Activated naive CD4-positive, alpha-beta T cell treated with anti-CD3 and anti-CD28 coated beads, Interleukin-2, amount 50 U/mL, for 16 hours (primary cell): ENCODE data around the gene CADM2.
"Not testable (repeated sequence)": the region's sequence is repeated elsewhere in the genome, so short reads cannot be mapped to it uniquely, and the experiment has no call there.

Source experiments
- DNase-seq: peaks from one replicate; pipeline ENCODE4 v3.0.0-alpha.2; 2020

Gene CADM2

DNA sequence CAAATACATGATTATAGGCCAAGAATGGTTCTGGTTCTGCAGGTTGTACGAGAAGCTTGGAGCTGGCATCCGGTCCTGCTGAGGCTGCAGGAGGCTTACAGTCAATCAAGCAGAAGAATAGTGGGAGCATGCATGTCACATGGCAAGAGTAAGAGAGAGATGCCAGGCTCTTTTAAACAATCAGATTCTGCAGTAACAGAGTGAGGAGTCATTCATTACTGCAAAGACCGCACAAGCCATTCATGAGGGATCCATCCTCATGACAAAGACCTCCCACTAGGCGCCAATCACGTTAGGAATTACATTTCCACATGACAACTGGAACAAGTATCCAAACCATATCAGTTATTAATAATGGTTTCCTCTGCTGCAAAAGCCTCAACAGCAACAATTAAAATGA lies 536.8 kb downstream of the CADM2 start:
- no peak for DNase-seq

GRCh38 chr3:85498177-85498576 lies 539.4 kb downstream of the CADM2 start:
- DNase-seq = no peak

- no peak for DNase-seq
Measured at GRCh38 chr3:85502148-85502875, 543.5 kb downstream of the CADM2 start.

DNA sequence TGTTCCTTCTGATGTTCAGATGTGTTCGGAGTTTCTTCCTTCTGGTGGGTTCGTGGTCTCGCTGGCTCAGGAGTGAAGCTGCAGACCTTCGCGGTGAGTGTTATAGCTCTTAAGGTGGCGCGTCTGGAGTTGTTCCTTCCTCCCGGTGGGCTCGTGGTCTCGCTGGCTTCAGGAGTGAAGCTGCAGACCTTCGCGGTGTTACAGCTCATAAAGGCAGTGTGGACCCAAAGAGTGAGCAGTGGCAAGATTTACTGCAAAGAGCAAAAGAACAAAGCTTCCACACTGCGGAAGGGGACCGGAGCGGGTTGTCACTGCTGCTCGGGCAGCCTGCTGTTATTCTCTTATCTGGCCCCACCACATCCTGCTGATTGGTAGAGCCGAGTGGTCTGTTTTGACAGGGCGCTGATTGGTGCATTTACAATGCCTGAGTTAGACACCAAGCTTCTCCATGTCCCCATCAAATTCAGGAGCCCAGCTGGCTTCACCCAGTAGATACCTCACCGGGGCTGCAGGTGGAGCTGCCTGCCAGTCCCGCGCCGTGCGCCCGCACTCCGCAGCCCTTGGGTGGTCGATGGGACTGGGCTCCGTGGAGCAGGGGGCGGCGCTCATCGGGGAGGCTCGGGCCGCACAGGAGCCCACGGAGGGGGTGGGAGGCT lies 545.5 kb downstream of the CADM2 start:
- not testable (repeated sequence) for DNase-seq

GRCh38 chr3:85504785-85505511 lies 546.2 kb downstream of the CADM2 start:
- not testable (repeated sequence) for DNase-seq

DNA sequence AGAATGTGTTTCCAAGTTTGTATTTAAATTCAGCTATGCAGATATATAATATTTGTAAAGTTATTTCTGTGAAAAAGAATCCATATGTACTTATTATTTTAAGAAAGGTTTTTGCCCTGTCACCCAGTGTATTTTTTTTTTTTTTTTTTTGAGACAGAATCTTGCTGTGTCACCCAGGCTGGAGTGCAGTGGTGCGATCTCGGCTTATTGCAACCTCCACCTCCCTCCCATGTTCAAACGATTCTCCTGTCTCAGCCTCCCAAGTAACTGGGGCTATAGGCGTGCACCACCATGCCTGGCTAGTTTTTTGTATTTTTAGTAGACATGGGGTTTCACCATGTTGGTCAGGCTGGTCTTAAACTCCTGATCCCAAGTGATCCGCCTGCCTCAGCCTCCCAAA lies 548.3 kb downstream of the CADM2 start:
- not testable (repeated sequence) for DNase-seq

GRCh38 chr3:85508659-85509058 lies 549.9 kb downstream of the CADM2 start:
- no peak for DNase-seq

GRCh38 chr3:85516146-85516545 lies 557.4 kb downstream of the CADM2 start:
- no peak for DNase-seq

DNA sequence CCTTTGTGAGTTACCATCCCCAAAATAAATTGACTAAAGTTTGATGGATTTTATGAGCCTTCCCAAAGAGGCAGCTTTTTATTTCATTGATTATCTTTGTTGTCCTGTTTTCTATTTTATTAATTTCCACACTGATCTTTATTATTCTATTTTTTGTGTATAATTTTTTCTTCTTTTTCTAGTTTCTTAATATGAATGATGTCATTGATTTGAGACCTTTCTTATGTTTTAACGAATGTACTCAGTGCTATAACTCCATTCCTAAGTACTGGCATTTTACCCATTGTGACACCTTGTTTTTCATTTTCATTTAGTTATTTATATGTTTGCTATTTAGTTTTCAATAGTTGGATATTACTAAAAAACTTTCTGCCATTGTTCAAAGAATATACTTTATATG lies 565.3 kb downstream of the CADM2 start:
- no peak for DNase-seq

GRCh38 chr3:85525264-85525663 lies 566.5 kb downstream of the CADM2 start:
- DNase-seq = no peak

DNA sequence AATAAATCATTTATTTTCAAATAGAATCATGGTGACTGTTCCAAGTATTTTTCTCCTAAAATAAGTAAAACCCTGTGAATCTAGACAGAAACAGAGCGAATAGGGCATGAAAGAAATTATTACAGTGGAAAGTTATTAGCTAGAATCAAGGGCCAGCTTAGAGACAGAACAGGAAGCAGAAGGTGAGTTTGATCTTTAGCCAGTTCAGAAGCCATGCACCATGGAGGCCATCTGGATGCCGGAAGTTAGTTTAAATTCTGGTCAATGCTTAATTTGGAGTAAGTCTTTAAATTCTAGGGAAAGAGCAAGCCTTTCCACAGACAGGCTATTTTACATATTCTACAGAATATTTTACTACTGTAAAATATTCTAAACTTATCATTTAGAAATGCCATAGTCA lies 574.8 kb downstream of the CADM2 start:
- DNase-seq = no peak

GRCh38 chr3:85535517-85535916 lies 576.7 kb downstream of the CADM2 start:
- no peak for DNase-seq

GRCh38 chr3:85539232-85539631 lies 580.4 kb downstream of the CADM2 start:
- no peak for DNase-seq

DNA sequence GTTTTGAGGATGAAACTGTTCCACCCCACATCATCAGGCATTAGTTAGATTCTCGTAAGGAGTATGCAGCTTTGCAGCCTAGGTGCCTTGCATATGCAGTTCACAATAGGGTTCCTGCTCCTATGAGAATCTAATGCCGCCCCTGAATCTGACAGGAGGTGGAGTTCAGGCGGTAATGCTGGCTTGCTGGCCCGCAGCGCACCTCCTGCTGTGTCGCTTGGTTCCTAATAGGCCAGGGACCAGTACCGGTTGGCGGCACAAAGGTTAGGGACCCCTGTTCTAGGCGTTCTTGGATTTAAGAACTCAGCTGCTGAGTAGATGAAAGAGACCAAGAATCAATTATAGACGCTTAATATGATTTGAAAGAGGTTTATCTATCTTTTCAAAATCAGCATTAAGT lies 595.4 kb downstream of the CADM2 start:
- DNase-seq = no peak

DNA sequence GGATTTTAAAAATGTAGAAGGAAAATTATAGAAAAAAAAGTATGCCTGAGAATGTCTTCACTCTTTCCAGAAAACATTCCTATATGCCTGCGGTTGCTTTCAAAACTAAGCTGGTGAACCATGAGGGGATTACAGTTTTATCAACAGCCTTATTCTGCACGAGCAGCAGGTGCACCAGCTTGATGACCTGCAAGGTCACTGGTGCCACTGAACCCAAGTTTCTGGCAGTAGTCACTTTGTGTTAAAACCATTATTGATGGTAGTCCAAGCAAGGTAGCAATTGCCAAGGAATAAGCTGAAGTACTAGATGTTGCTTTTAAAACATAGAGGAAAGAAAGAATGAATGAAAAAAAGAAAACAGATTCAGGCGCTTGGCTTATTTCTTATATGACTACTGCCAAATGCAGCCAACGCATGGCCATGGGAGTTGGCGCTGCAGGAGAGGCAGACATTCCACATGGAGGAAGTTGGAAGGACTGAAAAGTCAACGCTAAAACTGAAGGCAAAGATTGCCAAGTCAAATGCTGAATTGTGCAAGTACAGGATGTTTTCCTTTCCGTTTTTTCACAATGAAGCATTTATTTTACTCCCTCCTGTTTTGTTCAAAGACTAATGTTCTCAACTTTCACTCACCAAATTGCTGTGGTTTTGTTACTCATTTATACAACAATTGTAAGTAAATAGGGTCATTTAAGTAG lies 601.4 kb downstream of the CADM2 start:
- no peak for DNase-seq

DNA sequence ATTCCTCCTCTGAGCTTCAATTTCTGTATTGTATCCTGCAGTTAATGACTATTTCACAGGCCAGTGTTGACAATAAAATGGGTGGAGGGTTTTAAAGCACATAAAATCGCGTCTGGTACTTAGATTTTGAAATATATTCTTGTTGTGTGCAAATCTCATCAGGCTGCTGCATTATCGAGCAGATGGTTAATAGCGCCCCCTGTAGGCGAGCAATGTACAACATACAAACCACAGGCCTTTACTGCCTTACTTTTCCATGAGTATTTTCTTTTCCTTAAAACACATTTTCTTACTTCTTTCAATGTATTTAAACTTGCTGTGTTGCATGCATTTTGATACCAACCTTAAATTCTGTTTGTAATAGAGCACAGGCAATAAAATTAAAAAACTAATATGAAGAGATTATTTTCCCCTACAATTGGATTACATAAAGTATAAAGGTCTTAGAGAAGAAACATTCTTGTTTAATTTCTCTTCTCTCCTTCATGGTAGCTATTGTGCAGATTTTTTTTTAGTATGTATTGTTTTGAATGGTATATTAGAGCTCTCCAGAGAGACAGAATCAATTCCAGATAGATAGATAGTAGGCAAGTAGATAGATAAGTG lies 608.4 kb downstream of the CADM2 start:
- DNase-seq = no peak

GRCh38 chr3:85570819-85571218 lies 612.0 kb downstream of the CADM2 start:
- no peak for DNase-seq

- DNase-seq = no peak
Measured at GRCh38 chr3:85571835-85572234, 613.0 kb downstream of the CADM2 start.

GRCh38 chr3:85572426-85572825 lies 613.6 kb downstream of the CADM2 start:
- no peak for DNase-seq

GRCh38 chr3:85572978-85573377 lies 614.2 kb downstream of the CADM2 start:
- DNase-seq = no peak

- DNase-seq = no peak
Measured at GRCh38 chr3:85574006-85574705, 615.4 kb downstream of the CADM2 start.

DNA sequence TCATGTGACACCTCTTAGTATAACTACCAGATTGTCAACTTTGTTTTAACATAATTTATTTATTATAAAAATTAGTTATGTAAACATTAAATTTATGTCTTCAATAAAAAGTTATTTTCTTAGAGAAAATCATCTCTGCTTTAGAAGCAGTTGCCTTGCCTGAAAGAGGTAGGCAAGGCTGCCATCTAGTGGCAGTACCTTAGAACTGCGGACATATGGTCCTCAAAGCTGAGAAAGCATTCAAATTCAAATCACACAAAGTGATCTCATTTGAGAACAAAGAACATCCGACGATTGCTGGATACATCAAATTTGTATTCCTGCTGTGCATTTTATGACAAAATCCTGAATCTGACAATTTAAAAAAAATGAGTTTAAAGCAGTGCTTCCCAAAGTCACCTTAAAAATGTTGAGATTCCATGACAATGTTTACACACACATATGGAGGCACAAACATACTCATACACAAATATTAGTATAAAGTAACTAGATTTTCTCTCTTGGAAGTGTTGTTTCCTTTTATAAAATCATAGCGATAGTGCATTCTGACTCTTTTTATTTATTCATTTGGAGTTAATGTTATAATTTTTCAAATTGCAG lies 617.4 kb downstream of the CADM2 start:
- peak; percentile 30 for DNase-seq
